ENCODE results near the gene MRGPRF. TPM values are rescaled to one million over a fixed set of nuclear protein-coding genes. Genes with fewer than 3 reads are reported as not detected.

The MRGPRF gene
- polyA plus RNA-seq, 4 donors: 0.81 to 16.9 (median 2.1) TPM

GRCh38 chr11:69058511-69059270 is 45.6 kb upstream of the MRGPRF start:
- DNase-seq (no peak), FAIRE-seq (no peak)
- peaks cover 4 to 92% (median 8%) of the 10 kb centered on the region in 3 donors for H3K36me3 ChIP-seq (ENCODE audit: control insufficient read depth in 3 of 3, insufficient read depth in 2 of 3, low read depth in 1 of 3, low read length in 3 of 3)
- no peaks in the 10 kb centered on the region for H3K9me3 ChIP-seq (ENCODE audit: control insufficient read depth in 2 of 2, insufficient read depth in 1 of 2, low read depth in 1 of 2, low read length in 1 of 2)
- no peak overlapping the region for H3K27ac ChIP-seq (ENCODE audit: low read depth in 1 of 3, low read length in 2 of 3)
- H3K4me3 ChIP-seq (ENCODE audit: low read depth in 1 of 3, low read length in 3 of 3): no peak overlapping the region
- WGBS, 3 donors: 89 to 94% (median 92%) methylated on average over 23 of the region's 23 CpGs
- peaks cover 0 to 24% (median 8%) of the 10 kb centered on the region in 3 donors for H3K4me1 ChIP-seq (ENCODE audit: control insufficient read depth in 3 of 3, insufficient read depth in 2 of 3, low read depth in 1 of 3, low read length in 2 of 3)
- H3K27me3 ChIP-seq (ENCODE audit: control insufficient read depth in 3 of 3, insufficient read depth in 3 of 3, low read length in 3 of 3): no peaks in the 10 kb centered on the region

DNA sequence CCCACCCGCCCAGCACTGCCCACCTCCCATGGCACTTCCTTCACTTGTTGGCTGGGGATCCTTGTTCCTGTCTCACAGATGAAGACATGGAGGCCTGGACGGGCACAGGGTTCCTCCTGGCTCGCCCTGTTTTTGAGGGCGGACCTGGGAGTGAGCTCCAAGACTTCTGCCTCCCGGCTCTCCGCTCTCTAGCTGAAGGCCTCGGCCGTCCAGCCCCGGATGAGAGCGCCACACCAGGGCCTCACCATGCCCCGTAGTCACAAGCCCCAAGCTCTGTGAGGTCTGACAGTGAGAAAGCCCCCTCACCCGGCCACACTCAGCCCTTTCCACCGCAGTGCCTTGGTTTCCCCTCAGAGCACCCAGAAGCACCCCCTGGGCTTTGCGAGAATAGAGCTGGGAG is 44.8 kb upstream of the MRGPRF start:
- Histone ChIP-seq H3K27me3 (ENCODE audit: control insufficient read depth in 3 of 3, insufficient read depth in 3 of 3, low read length in 3 of 3) (no peaks in the 10 kb centered on the region), H3K36me3 (ENCODE audit: control insufficient read depth in 3 of 3, insufficient read depth in 2 of 3, low read depth in 1 of 3, low read length in 3 of 3) (peaks cover 2 to 91% (median 7%) of the 10 kb centered on the region in 3 donors), H3K4me1 (ENCODE audit: control insufficient read depth in 3 of 3, insufficient read depth in 2 of 3, low read depth in 1 of 3, low read length in 2 of 3) (peaks cover 0 to 27% (median 8%) of the 10 kb centered on the region in 3 donors), H3K27ac (ENCODE audit: low read depth in 1 of 3, low read length in 2 of 3) (no peak overlapping the region), H3K4me3 (ENCODE audit: low read depth in 1 of 3, low read length in 3 of 3) (no peak overlapping the region), H3K9me3 (ENCODE audit: control insufficient read depth in 2 of 2, insufficient read depth in 1 of 2, low read depth in 1 of 2, low read length in 1 of 2) (no peaks in the 10 kb centered on the region)
- WGBS, 3 donors: 86 to 89% (median 87%) methylated on average over 14 of the region's 14 CpGs
- FAIRE-seq: no peak
- no peak for DNase-seq

GRCh38 chr11:69057236-69057635 is 44.2 kb upstream of the MRGPRF start:
- peaks cover 2 to 91% (median 7%) of the 10 kb centered on the region in 3 donors for H3K36me3 ChIP-seq (ENCODE audit: control insufficient read depth in 3 of 3, insufficient read depth in 2 of 3, low read depth in 1 of 3, low read length in 3 of 3)
- peaks cover 0 to 32% (median 8%) of the 10 kb centered on the region in 3 donors for H3K4me1 ChIP-seq (ENCODE audit: control insufficient read depth in 3 of 3, insufficient read depth in 2 of 3, low read depth in 1 of 3, low read length in 2 of 3)
- H3K27ac ChIP-seq (ENCODE audit: low read depth in 1 of 3, low read length in 2 of 3): no peak overlapping the region
- FAIRE-seq (no peak), DNase-seq (no peak)
- H3K9me3 ChIP-seq (ENCODE audit: control insufficient read depth in 2 of 2, insufficient read depth in 1 of 2, low read depth in 1 of 2, low read length in 1 of 2): no peaks in the 10 kb centered on the region
- WGBS, 3 donors: 94 to 95% (median 94%) methylated on average over 14 to 15 of the region's 15 CpGs
- H3K27me3 ChIP-seq (ENCODE audit: control insufficient read depth in 3 of 3, insufficient read depth in 3 of 3, low read length in 3 of 3): no peaks in the 10 kb centered on the region
- no peak overlapping the region for H3K4me3 ChIP-seq (ENCODE audit: low read depth in 1 of 3, low read length in 3 of 3)

GRCh38 chr11:69055598-69056516 is 42.8 kb upstream of the MRGPRF start:
- peak; percentile 51 to 61 for DNase-seq
- no peak for FAIRE-seq
- Histone ChIP-seq H3K4me1 (ENCODE audit: control insufficient read depth in 3 of 3, insufficient read depth in 2 of 3, low read depth in 1 of 3, low read length in 2 of 3) (peaks cover 0 to 46% (median 8%) of the 10 kb centered on the region in 3 donors), H3K36me3 (ENCODE audit: control insufficient read depth in 3 of 3, insufficient read depth in 2 of 3, low read depth in 1 of 3, low read length in 3 of 3) (peaks cover 0 to 89% (median 7%) of the 10 kb centered on the region in 3 donors), H3K9me3 (ENCODE audit: control insufficient read depth in 2 of 2, insufficient read depth in 1 of 2, low read depth in 1 of 2, low read length in 1 of 2) (no peaks in the 10 kb centered on the region), H3K27ac (ENCODE audit: low read depth in 1 of 3, low read length in 2 of 3) (peak overlapping the region; percentile 52 to 79 (median 68)), H3K27me3 (ENCODE audit: control insufficient read depth in 3 of 3, insufficient read depth in 3 of 3, low read length in 3 of 3) (no peaks in the 10 kb centered on the region), H3K4me3 (ENCODE audit: low read depth in 1 of 3, low read length in 3 of 3) (no peak overlapping the region)
- WGBS, 3 donors: 44 to 56% (median 53%) methylated on average over 21 to 22 of the region's 22 CpGs

DNA sequence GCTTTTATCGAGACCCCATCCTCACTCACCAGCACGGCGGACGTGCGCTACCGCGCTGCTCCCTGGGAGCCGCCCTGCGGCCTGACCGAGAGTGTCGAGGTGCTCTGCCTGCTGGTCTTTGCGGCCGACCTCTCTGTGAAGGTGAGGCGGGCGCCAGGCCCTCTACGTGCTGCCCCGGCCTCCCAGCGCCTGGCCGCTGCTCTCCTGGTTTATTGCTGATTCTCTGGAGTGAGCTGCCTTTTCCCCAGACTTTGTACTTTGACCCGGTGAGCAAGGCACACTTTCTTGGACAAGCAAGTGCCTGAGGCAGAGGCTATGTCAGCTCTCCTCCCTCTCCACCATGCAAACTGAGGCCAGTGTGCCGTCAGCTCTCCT is 42.2 kb upstream of the MRGPRF start:
- WGBS, 3 donors: 26 to 73% (median 39%) methylated on average over 17 to 21 of the region's 21 CpGs
- H3K4me1 ChIP-seq (ENCODE audit: control insufficient read depth in 3 of 3, insufficient read depth in 2 of 3, low read depth in 1 of 3, low read length in 2 of 3): peaks cover 0 to 53% (median 8%) of the 10 kb centered on the region in 3 donors
- H3K9me3 ChIP-seq (ENCODE audit: control insufficient read depth in 2 of 2, insufficient read depth in 1 of 2, low read depth in 1 of 2, low read length in 1 of 2): no peaks in the 10 kb centered on the region
- no peak for FAIRE-seq
- peak; percentile 94 to 95 for DNase-seq
- H3K4me3 ChIP-seq (ENCODE audit: low read depth in 1 of 3, low read length in 3 of 3): no peak overlapping the region
- peaks cover 0 to 86% (median 7%) of the 10 kb centered on the region in 3 donors for H3K36me3 ChIP-seq (ENCODE audit: control insufficient read depth in 3 of 3, insufficient read depth in 2 of 3, low read depth in 1 of 3, low read length in 3 of 3)
- H3K27ac ChIP-seq (ENCODE audit: low read depth in 1 of 3, low read length in 2 of 3): peak overlapping the region; percentile 68 to 83 (median 79)
- H3K27me3 ChIP-seq (ENCODE audit: control insufficient read depth in 3 of 3, insufficient read depth in 3 of 3, low read length in 3 of 3): no peaks in the 10 kb centered on the region

GRCh38 chr11:69054397-69055211 is 41.6 kb upstream of the MRGPRF start:
- FAIRE-seq (no peak), DNase-seq (no peak)
- peak overlapping the region; percentile 18 to 83 (median 79) for H3K27ac ChIP-seq (ENCODE audit: low read depth in 1 of 3, low read length in 2 of 3)
- peaks cover 0 to 85% (median 7%) of the 10 kb centered on the region in 3 donors for H3K36me3 ChIP-seq (ENCODE audit: control insufficient read depth in 3 of 3, insufficient read depth in 2 of 3, low read depth in 1 of 3, low read length in 3 of 3)
- no peak overlapping the region for H3K4me3 ChIP-seq (ENCODE audit: low read depth in 1 of 3, low read length in 3 of 3)
- peaks cover 4 to 59% (median 8%) of the 10 kb centered on the region in 3 donors for H3K4me1 ChIP-seq (ENCODE audit: control insufficient read depth in 3 of 3, insufficient read depth in 2 of 3, low read depth in 1 of 3, low read length in 2 of 3)
- WGBS, 3 donors: 89 to 91% (median 89%) methylated on average over 31 of the region's 31 CpGs
- H3K9me3 ChIP-seq (ENCODE audit: control insufficient read depth in 2 of 2, insufficient read depth in 1 of 2, low read depth in 1 of 2, low read length in 1 of 2): no peaks in the 10 kb centered on the region
- H3K27me3 ChIP-seq (ENCODE audit: control insufficient read depth in 3 of 3, insufficient read depth in 3 of 3, low read length in 3 of 3): no peaks in the 10 kb centered on the region

DNA sequence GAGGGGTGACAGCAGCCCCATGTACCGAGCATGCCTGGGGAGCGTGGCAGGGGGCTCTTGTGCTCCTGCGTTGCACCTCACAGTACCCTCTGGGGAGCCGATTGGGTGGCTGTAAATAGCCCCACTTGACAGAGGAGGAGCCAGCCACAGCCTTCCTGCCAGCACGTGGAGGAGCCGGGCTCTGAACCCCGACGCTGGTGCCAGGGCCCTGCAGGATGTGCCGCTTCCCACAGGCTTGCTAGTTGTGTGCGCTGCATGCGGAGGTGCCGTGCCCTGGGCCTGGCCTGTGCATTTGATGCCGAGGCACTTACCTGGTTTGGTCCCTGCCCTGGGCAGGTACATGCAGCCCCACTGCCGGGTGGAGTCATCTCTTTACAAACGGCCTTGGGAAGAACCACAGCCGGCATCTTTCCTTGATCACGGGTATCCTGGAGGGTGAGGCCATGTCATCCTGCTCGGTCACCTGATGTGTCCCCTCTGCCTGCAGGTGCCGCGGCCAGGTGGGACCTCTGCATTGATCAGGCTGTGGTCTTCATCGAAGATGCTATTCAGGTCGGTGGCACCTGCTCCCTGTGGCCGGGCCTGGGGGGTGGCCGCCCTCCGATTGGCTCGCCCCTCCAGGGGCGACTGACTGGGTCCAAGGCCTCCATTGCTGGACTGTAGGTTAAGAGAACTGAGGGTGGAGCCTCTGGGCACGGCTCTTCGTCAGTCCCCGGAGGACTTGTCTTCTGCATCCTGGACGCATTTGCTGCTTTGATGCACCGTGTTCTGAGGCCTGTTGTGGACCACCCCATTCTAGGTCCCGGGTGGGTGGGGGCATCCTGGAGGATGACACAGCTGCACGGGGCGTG is 40.7 kb upstream of the MRGPRF start:
- Histone ChIP-seq H3K4me3 (ENCODE audit: low read depth in 1 of 3, low read length in 3 of 3) (no peak overlapping the region), H3K27ac (ENCODE audit: low read depth in 1 of 3, low read length in 2 of 3) (no peak overlapping the region), H3K9me3 (ENCODE audit: control insufficient read depth in 2 of 2, insufficient read depth in 1 of 2, low read depth in 1 of 2, low read length in 1 of 2) (no peaks in the 10 kb centered on the region), H3K27me3 (ENCODE audit: control insufficient read depth in 3 of 3, insufficient read depth in 3 of 3, low read length in 3 of 3) (no peaks in the 10 kb centered on the region), H3K36me3 (ENCODE audit: control insufficient read depth in 3 of 3, insufficient read depth in 2 of 3, low read depth in 1 of 3, low read length in 3 of 3) (peaks cover 0 to 77% (median 7%) of the 10 kb centered on the region in 3 donors), H3K4me1 (ENCODE audit: control insufficient read depth in 3 of 3, insufficient read depth in 2 of 3, low read depth in 1 of 3, low read length in 2 of 3) (peaks cover 4 to 61% (median 8%) of the 10 kb centered on the region in 3 donors)
- no peak for FAIRE-seq
- no peak for DNase-seq
- 86 to 87% (median 86%) methylated on average over 32 to 35 of the region's 35 CpGs for WGBS, 3 donors
